GM12878 (cell line): Measurements from ENCODE around the gene FOXB1. TPM values are rescaled to one million over a fixed set of nuclear protein-coding genes. Genes with fewer than 3 reads are reported as not detected.

Experiments used
- ATAC-seq: fragments of 200-7000 bp; cut with Tn5 transposase; 3 replicates; pipeline ENCODE4 v1.9.1; 2020; ENCODE audit warnings: mild to moderate bottlenecking, moderate library complexity
- BruUV-seq: library from RNA; stranded (reverse); fragments of 400-500 nt; replicated peaks from 2 replicates; lab custom pipeline; 2021; lab: Mats Ljungman, UMichigan
- CTCF ChIA-PET: fragments of 300-600 bp; sonication (Branson Sonifier 250); formaldehyde crosslinking; extraction: SDS; loops from one replicate; lab custom pipeline; 2021; ENCODE audit warnings: inconsistent platforms; lab: Yijun Ruan, JAX
- POLR2A ChIA-PET: fragments of 350-600 bp; formaldehyde crosslinking; extraction: SDS; loops from one replicate; lab custom pipeline; 2021; ENCODE audit warnings: inconsistent platforms; lab: Charles Lee
- RAD21 ChIA-PET: fragments of 300-600 bp; sonication (Branson Sonifier 250); formaldehyde crosslinking; loops from one replicate; lab custom pipeline; 2023; ENCODE audit warnings: antibody characterized with exemption; ENCODE audit not compliant: unreplicated experiment; lab: Charles Lee
- SMC1A ChIA-PET: fragments of 300-600 bp; sonication (Branson Sonifier 250); formaldehyde crosslinking; loops from one replicate; lab custom pipeline; 2023; ENCODE audit not compliant: unreplicated experiment, uncharacterized antibody; lab: Charles Lee
- DNase-seq: peaks from one replicate; pipeline ENCODE4 v3.0.0-alpha.2; 2011; ENCODE audit warnings: low read depth, low spot score
- FAIRE-seq: peaks from 3 replicates; lab custom pipeline; 2011; peaks lifted over from hg19 to GRCh38; lab: Jason Lieb, UNC
- H2AFZ ChIP-seq: 2 replicates; pipeline ENCODE4 v1.6.0; 2011; ENCODE audit warnings: low read depth, low read length, control low read depth; ENCODE audit not compliant: control insufficient read depth
- H3K27ac ChIP-seq: 2 replicates; pipeline ENCODE4 v1.5.1; 2011; ENCODE audit warnings: control low read depth; ENCODE audit not compliant: control insufficient read depth, insufficient read depth
- H3K27me3 ChIP-seq, 2 experiments: replicated peaks in 1 of 2; 2 replicates each; pipeline versions ENCODE4 v1.6.0 to v1.6.1; 2011; ENCODE audit warnings: low read length in 1 of 2; ENCODE audit not compliant: control insufficient read depth in 2 of 2, insufficient read depth in 2 of 2
- H3K36me3 ChIP-seq, 2 experiments: 2 replicates each; pipeline ENCODE4 v1.5.1; 2011; ENCODE audit warnings: low read length in 1 of 2; ENCODE audit not compliant: control insufficient read depth in 2 of 2, insufficient read depth in 2 of 2
- H3K4me1 ChIP-seq: 2 replicates; pipeline ENCODE4 v1.6.1; 2011; ENCODE audit warnings: mild to moderate bottlenecking, low read length, moderate library complexity, mixed read lengths; ENCODE audit not compliant: control insufficient read depth, insufficient read depth
- H3K4me2 ChIP-seq: 2 replicates; pipeline ENCODE4 v1.6.0; 2011; ENCODE audit warnings: control low read depth; ENCODE audit not compliant: control insufficient read depth, insufficient read depth
- H3K4me3 ChIP-seq: fragments of 200-600 bp; sonication (generic); 2 replicates; pipeline ENCODE4 v1.5.1; 2016
- H3K79me2 ChIP-seq: 2 replicates; pipeline ENCODE4 v1.6.0; 2011; ENCODE audit warnings: low read length; ENCODE audit not compliant: control insufficient read depth, insufficient read depth
- H3K9ac ChIP-seq: 2 replicates; pipeline ENCODE4 v1.8.0; 2011; ENCODE audit warnings: low read length, control low read depth, mixed read lengths; ENCODE audit not compliant: control insufficient read depth, insufficient read depth
- H3K9me3 ChIP-seq: replicated peaks from 3 replicates; pipeline ENCODE4 v1.5.1; 2011; ENCODE audit warnings: mild to moderate bottlenecking, low read length; ENCODE audit not compliant: control insufficient read depth, insufficient read depth
- H4K20me1 ChIP-seq: 2 replicates; pipeline ENCODE4 v1.6.0; 2011; ENCODE audit not compliant: control insufficient read depth, insufficient read depth
- CTCF ChIP-seq, 3 experiments: IDR thresholded peaks in 2 of 3; conservative IDR thresholded peaks in 1 of 3; 2 replicates each; pipeline ENCODE4 v1.5.1; 2011; ENCODE audit warnings: low read depth in 3 of 3, low read length in 3 of 3, mild to moderate bottlenecking in 3 of 3, control low read depth in 2 of 3, moderate library complexity in 2 of 3, inconsistent platforms in 1 of 3, mixed read lengths in 1 of 3; ENCODE audit not compliant: control insufficient read depth in 2 of 3, insufficient read depth in 1 of 3; ENCODE audit errors: extremely low read depth in 1 of 3
- KLF5 ChIP-seq: fragments of 450-650 bp; IDR thresholded peaks from 2 replicates; pipeline ENCODE4 v1.6.1; 2014; ENCODE audit warnings: mild to moderate bottlenecking; ENCODE audit not compliant: partially characterized antibody
- MTA2 ChIP-seq: fragments of 450-650 bp; IDR thresholded peaks from 2 replicates; pipeline ENCODE4 v1.6.1; 2016; ENCODE audit warnings: low read depth, mild to moderate bottlenecking, moderate library complexity
- PAX8 ChIP-seq: fragments of 450-650 bp; IDR thresholded peaks from 2 replicates; pipeline ENCODE4 v1.6.1; 2017; ENCODE audit warnings: mild to moderate bottlenecking, moderate library complexity
- SIX5 ChIP-seq: IDR thresholded peaks from 2 replicates; pipeline ENCODE4 v1.6.1; 2011; ENCODE audit warnings: mild to moderate bottlenecking, low read depth, low read length, moderate library complexity; ENCODE audit not compliant: severe bottlenecking
- SKIL ChIP-seq: fragments of 450-650 bp; IDR thresholded peaks from 2 replicates; pipeline ENCODE4 v1.6.1; 2017; ENCODE audit warnings: mild to moderate bottlenecking, low read depth, inconsistent platforms; ENCODE audit not compliant: poor library complexity, severe bottlenecking
- SREBF1 ChIP-seq: IDR thresholded peaks from 2 replicates; pipeline ENCODE4 v1.6.1; 2012; ENCODE audit warnings: mild to moderate bottlenecking, low read length
- ZNF687 ChIP-seq: fragments of 450-650 bp; IDR thresholded peaks from 2 replicates; pipeline ENCODE4 v1.6.1; 2017; ENCODE audit warnings: mild to moderate bottlenecking, moderate library complexity
- ZSCAN29 ChIP-seq: fragments of 450-650 bp; IDR thresholded peaks from 2 replicates; pipeline ENCODE4 v1.6.1; 2017; ENCODE audit warnings: mild to moderate bottlenecking, moderate library complexity
- WGBS: methylation state at CpG from one replicate; pipeline ENCODE4 v1.1.6; 2016; ENCODE audit warnings: low lambda C conversion rate; ENCODE audit not compliant: insufficient replicate concordance, insufficient coverage; ENCODE audit errors: missing lambda C conversion rate; 5-methylcytosine and 5-hydroxymethylcytosine counted together
- in situ Hi-C: fragments of 300-500 bp; cut with MboI; formaldehyde crosslinking; loops from 9 replicates; pipeline ENCODE4 v1.14.3; 2018; ENCODE audit warnings: mixed read lengths
- intact Hi-C: fragments of 100-400 bp; cut with micrococcal nuclease; formaldehyde crosslinking; loops from one replicate; pipeline ENCODE4 v1.14.2; 2022; ENCODE audit not compliant: unreplicated experiment
- polyA plus RNA-seq, 11 experiments: library from polyadenylated mRNA; depleted of rRNA in 4 of 11; unstranded in 6 of 11; stranded (reverse) in 5 of 11; fragments of >200 nt; fragmentation: Nextera tagmentation in 4 of 11; fragmentation: Illumina TruSeq in 1 of 11; extraction: Ambion mirVana in 4 of 11; extraction: Trizol in 1 of 11; gene quantifications; 1 replicate in 1 of 11; 2 replicates in 10 of 11; pipeline versions ENCODE4 v1.2.1 to v1.2.3, GENCODE V29; 2011 to 2016; ENCODE audit warnings: inconsistent platforms in 2 of 11, missing spikeins in 2 of 11, low read depth in 1 of 11
- total RNA-seq, 4 experiments: library from RNA; depleted of rRNA in 3 of 4; stranded (reverse); fragments of >200 nt in 3 of 4; fragmentation: Illumina TruSeq in 1 of 4; extraction: Trizol in 1 of 4; gene quantifications; 2 replicates each; pipeline versions ENCODE4 v1.2.1 to v1.2.3, GENCODE V29; 2013 to 2021

Gene FOXB1
- total and polyA plus RNA-seq, 10 of the 15 experiments (the other 5 are each of a cell fraction or from before 2014, with no cell fraction given): not detected

- no peaks in the 10 kb centered on the region for H3K4me1 ChIP-seq
- H3K27ac ChIP-seq: no peak overlapping the region
- no peak for DNase-seq
- H3K9me3 ChIP-seq: no peaks in the 10 kb centered on the region
- ATAC-seq: no peak
- H2AFZ ChIP-seq: no peak overlapping the region
- ChIA-PET CTCF (no interaction called here), POLR2A (no interaction called here), RAD21 (no interaction called here), SMC1A (no interaction called here)
- in situ Hi-C loops: no loop called here
- TF ChIP-seq ZSCAN29: no peak
- no peak for TF ChIP-seq CTCF (IDR thresholded peaks at IDR 0.05 in 2 of 3, conservative IDR thresholded peaks at IDR 0.05 in 1 of 3; ENCODE audit: control insufficient read depth in 2 of 3, extremely low read depth in 1 of 3, insufficient read depth in 1 of 3, low read depth in 3 of 3, low read length in 3 of 3)
- TF ChIP-seq SIX5: no peak
- no peak for TF ChIP-seq MTA2
- no peak for TF ChIP-seq SREBF1
- TF ChIP-seq PAX8: no peak
- FAIRE-seq: no peak
- no peaks in the 10 kb centered on the region for H3K27me3 ChIP-seq
- 16% methylated on average over 2 of the region's 2 CpGs for WGBS
- intact Hi-C loops: no loop called here
- no TSS peak for BruUV-seq
- no peaks in the 10 kb centered on the region for H3K79me2 ChIP-seq
- H3K4me3 ChIP-seq: no peak overlapping the region
- no peaks in the 10 kb centered on the region for H3K36me3 ChIP-seq
- H4K20me1 ChIP-seq: no peaks in the 10 kb centered on the region
- H3K4me2 ChIP-seq: no peak overlapping the region
- no peak overlapping the region for H3K9ac ChIP-seq
Measured at GRCh38 chr15:60026555-60026954, 22.4 kb downstream of the FOXB1 start.

GRCh38 chr15:60035344-60035743, 31.2 kb downstream of the FOXB1 start:
- SMC1A ChIA-PET: interaction anchor here (1.1 kb wide), 1 partner anchor 17 kb away, joined by 4 read pairs; no protein-coding TSS in a partner anchor
- Histone ChIP-seq H3K4me1 (no peaks in the 10 kb centered on the region), H3K27me3 (peaks cover 0 to 3% of the 10 kb centered on the region in 2 experiments; a peak in 2 of 4 replicates), H3K4me2 (no peak overlapping the region), H3K9ac (no peak overlapping the region), H3K36me3 (no peaks in the 10 kb centered on the region), H3K79me2 (no peaks in the 10 kb centered on the region), H2AFZ (no peak overlapping the region), H3K27ac (no peak overlapping the region), H3K4me3 (no peak overlapping the region), H3K9me3 (no peaks in the 10 kb centered on the region), H4K20me1 (no peaks in the 10 kb centered on the region)
- no peak for FAIRE-seq
- ATAC-seq: no peak
- intact Hi-C loops: no loop called here
- in situ Hi-C loops: no loop called here
- no peak for DNase-seq
- CTCF ChIA-PET: no interaction called here
- RAD21 ChIA-PET: interaction anchor here (0.6 kb wide), 1 partner anchor 102 kb away, joined by 3 read pairs; no protein-coding TSS in a partner anchor
- WGBS: 16% methylated on average over 3 of the region's 3 CpGs
- BruUV-seq: no TSS peak
- POLR2A ChIA-PET: no interaction called here
- TF ChIP-seq KLF5 (no peak), ZNF687 (no peak), SKIL (no peak)
